GM21786 (cell line): ENCODE data around the gene ZNF410.
"Not testable (repeated sequence)": the region's sequence is repeated elsewhere in the genome, so short reads cannot be mapped to it uniquely, and the experiment has no call there.

Experiments
- ATAC-seq: cut with Tn5 transposase; IDR thresholded peaks from one replicate; pipeline ENCODE4 v1.9.1; 2021; ENCODE audit not compliant: unreplicated experiment

The ZNF410 gene, protein sequence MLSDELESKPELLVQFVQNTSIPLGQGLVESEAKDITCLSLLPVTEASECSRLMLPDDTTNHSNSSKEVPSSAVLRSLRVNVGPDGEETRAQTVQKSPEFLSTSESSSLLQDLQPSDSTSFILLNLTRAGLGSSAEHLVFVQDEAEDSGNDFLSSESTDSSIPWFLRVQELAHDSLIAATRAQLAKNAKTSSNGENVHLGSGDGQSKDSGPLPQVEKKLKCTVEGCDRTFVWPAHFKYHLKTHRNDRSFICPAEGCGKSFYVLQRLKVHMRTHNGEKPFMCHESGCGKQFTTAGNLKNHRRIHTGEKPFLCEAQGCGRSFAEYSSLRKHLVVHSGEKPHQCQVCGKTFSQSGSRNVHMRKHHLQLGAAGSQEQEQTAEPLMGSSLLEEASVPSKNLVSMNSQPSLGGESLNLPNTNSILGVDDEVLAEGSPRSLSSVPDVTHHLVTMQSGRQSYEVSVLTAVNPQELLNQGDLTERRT

GRCh38 chr14:73886449-73887317 is at the start of gene ZNF410:
TSS of gene ZNF410 (plus strand) at chr14:73886859. CDS start at chr14:73892176, 5,317 bp downstream.
- peak; percentile 90 for ATAC-seq

GRCh38 chr14:73838293-73839034 is 48.2 kb upstream of the ZNF410 start:
- not testable (repeated sequence) for ATAC-seq

GRCh38 chr14:73842201-73842600 is 44.5 kb upstream of the ZNF410 start:
- ATAC-seq, result no peak

- ATAC-seq, result no peak
These were observed 43.8 kb upstream of the ZNF410 start for GRCh38 chr14:73842851-73843250.

- ATAC-seq, result no peak
These were observed 43.4 kb upstream of the ZNF410 start for GRCh38 chr14:73843296-73843695.

GRCh38 chr14:73846947-73847346 is 39.7 kb upstream of the ZNF410 start:
- no peak for ATAC-seq

- ATAC-seq, result no peak
These were observed 35.7 kb upstream of the ZNF410 start for GRCh38 chr14:73851000-73851399.

DNA sequence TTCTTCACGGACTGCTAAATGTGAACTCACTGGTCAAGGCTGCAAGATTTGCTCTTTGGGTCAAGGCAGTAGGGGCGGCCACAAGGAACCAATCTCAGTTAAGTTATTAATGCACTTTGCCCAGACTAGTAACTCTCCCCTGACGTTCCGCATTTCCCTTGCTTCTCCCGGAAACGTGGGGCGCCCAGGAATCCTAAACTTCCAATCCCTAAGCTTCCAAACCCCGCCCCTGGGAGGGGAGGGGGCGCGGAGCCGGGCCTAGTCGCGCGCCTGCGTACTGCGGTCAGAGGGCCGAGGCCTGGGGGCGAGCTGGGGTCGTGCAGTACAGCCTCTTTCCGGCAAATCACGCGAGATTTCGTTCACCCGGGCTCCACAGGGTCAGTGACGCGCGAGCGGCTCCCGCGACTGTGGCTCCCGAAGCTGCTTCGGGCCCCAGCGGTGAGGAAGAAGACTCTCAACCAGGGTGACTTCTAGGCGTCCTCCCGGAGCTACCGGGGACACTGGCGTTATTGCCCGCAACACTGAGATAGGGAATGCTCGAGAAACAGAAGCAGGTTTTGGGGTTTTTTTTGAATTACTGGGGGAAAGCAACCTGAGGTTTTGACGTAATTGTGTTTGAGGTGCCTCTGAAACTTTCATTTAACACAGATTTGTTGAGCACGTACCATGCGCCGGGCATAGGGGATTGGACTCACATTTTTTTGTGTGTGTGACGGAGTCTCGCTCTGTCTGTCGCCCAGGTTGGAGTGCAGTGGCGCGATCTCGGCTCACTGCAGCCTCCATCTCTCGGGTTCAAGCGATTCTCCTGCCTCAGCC is 34.9 kb upstream of the ZNF410 start, which contains the start of gene PTGR2:
TSS of gene PTGR2 (plus strand) at position 265 of the 816 bp plus-strand sequence. CDS start 7,032 bp downstream, outside the sequence.
- ATAC-seq, result peak; percentile 80

GRCh38 chr14:73859145-73859544 is 27.5 kb upstream of the ZNF410 start:
- ATAC-seq, result no peak

- no peak for ATAC-seq
These were observed 25.6 kb upstream of the ZNF410 start for GRCh38 chr14:73861073-73861472.

DNA sequence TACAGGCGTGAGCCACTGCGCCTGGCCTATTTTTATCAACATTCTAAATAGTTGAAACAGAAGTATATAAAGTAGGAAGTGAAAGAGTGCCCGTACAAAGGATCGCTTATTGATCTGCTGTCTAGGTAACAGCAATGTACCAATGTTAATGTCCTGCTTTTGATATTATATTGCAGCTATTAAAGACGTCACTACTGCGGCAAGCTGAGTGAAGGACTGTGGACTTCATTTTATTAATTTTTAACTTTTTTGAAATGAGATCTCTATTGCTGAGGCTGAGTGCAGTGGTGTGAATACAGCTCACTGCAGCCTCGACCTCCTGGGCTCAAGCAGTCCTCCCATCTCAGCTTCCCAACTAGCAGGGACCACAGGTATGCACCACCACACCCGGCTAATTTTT is 24.2 kb upstream of the ZNF410 start:
- no peak for ATAC-seq

DNA sequence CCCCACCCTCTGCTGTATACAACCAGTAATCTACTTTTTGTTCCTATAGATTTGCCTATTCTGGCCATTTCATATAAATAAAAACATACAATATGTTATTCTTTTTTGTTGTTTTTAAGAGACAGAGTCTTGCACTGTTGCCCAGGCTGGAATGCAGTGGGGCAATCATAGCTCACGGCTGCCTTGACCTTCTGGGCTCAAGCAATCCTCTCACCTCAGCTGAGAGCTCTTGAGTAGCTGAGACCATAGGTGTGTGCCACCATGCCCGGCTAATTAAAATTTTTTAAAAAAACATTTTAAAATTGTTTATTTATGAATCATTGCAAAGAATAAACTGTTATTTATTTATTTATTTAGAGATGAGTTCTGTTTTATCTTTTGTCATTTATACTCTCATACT is 23.4 kb upstream of the ZNF410 start:
- ATAC-seq, result no peak

DNA sequence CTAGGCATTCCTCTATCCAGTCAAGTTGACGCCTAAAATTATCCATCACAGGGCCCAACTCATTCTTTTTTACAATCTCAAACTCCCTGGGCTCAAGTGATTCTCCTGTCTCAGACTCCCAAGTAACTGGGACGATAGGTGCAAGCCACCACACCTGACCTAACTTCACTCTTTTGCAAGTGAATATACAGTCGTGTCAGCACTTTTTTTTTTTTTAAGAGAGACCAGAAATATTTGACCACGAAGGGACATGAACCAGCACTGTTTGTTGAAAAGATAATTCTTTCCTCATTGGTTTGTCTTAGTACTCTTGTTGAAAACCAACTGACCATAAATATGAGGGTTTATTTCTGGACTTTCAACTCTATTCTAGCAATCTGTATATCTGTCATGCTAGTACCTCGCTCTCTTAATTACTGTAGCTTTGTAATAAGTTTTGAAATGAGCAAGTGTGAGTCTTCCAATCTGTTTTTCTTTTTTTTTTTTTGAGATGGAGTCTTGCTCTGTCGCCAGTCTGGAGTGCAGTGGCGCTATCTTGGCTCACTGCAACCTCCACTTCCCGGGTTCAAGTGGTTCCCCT is 21.0 kb upstream of the ZNF410 start:
- no peak for ATAC-seq

- not testable (repeated sequence) for ATAC-seq
These were observed 16.9 kb upstream of the ZNF410 start for GRCh38 chr14:73869754-73870153.

GRCh38 chr14:73870525-73871235 is 16.0 kb upstream of the ZNF410 start:
- no peak for ATAC-seq

- ATAC-seq, result no peak
These were observed 13.0 kb upstream of the ZNF410 start for GRCh38 chr14:73873660-73874059.

- ATAC-seq, result no peak
These were observed 8.9 kb upstream of the ZNF410 start for GRCh38 chr14:73877790-73878189.

- ATAC-seq, result no peak
These were observed 8.2 kb upstream of the ZNF410 start for GRCh38 chr14:73878436-73878835.

DNA sequence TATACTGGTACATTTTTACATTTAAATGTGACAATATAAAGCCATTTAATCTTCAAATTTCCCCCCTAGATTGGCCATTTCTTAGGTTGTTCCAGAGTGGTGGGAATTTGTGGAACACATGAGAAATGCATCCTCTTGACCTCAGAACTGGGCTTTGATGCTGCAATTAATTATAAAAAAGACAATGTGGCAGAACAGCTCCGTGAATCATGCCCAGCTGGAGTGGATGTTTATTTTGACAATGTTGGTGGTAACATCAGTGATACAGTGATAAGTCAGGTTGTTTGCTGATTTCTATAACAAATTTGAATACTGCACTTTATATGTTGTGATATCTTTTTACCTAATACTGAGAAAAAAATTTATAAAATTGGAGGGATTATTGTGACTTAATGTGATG is 7.6 kb upstream of the ZNF410 start:
- no peak for ATAC-seq
